Mucosa of descending colon (tissue), 3 donors: ENCODE measurements around the gene PLEKHA7. TPM values are rescaled to one million over a fixed set of nuclear protein-coding genes. Genes with fewer than 3 reads are reported as not detected.

Source experiments
- ATAC-seq: fragments of 200-7000 bp; cut with Tn5 transposase; one replicate; pipeline ENCODE4 v1.9.1; 2020; ENCODE audit warnings: mild to moderate bottlenecking, moderate library complexity
- DNase-seq, 3 donors: peaks; one replicate each; pipeline ENCODE4 v3.0.0-alpha.2; 2020
- H3K36me3 ChIP-seq: fragments of 200-600 bp; one replicate; pipeline ENCODE4 v1.8.0; 2021; ENCODE audit warnings: low read depth, mild to moderate bottlenecking
- H3K4me1 ChIP-seq: fragments of 200-600 bp; one replicate; pipeline ENCODE4 v1.8.0; 2021; ENCODE audit warnings: low read depth, mild to moderate bottlenecking
- H3K4me3 ChIP-seq: fragments of 200-600 bp; one replicate; pipeline ENCODE4 v1.8.0; 2021; ENCODE audit warnings: mild to moderate bottlenecking
- H3K9me3 ChIP-seq: fragments of 200-600 bp; one replicate; pipeline ENCODE4 v1.8.0; 2021; ENCODE audit warnings: mild to moderate bottlenecking
- intact Hi-C, 2 donors: fragments of 100-400 bp; cut with DNase I in 1 of 2; cut with micrococcal nuclease in 1 of 2; formaldehyde crosslinking; loops; one replicate each; pipeline versions ENCODE4 v1.11.0 to v1.11.1; 2022; cut with DNase I, micrococcal nuclease
- total RNA-seq, 3 donors: library from RNA; stranded (reverse); fragmentation: NEBNext Ultra II Directional in 2 of 3; extraction: Animal tissue kit (Norgen Biotek cat#: 25700) in 2 of 3; gene quantifications; one replicate each; pipeline versions ENCODE4 v1.2.1 to v1.2.4, GENCODE V29; 2021 to 2023
- TF ChIP-seq, protein P1 (sequence below): fragments of 200-600 bp; IDR thresholded peaks from one replicate; pipeline ENCODE4 v1.8.0; 2022; ENCODE audit warnings: antibody characterized with exemption, mild to moderate bottlenecking
- donor health status: DM: no; HTN: no; CAD: no; lungs with moderate emphysema.
- donor health status: DM: no; HTN: no; CAD: no.
- donor health status: DM: no; HTN: yes; CAD: no.

The PLEKHA7 gene
- total RNA-seq, 3 donors from 2014 or later, result 67.0 to 120 (median 99.6) TPM

DNA sequence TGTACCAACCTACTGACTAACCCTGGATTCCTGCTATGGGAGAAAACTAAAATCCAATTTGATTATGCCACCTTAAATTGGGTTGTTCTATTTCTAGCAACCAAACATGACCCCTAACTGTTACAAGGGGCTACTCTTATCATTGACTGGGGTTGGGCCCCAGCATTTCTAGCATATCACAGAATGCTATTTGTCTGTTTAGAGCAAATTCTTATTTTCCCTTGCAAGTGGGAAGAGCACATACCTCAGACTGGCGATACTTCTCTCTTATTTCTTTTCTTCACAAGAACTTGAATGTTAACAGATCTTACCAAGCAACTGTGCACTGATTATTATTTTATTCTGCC is 182.0 kb downstream of the PLEKHA7 start:
- Histone ChIP-seq H3K4me1 (no peaks in the 10 kb centered on the region), H3K9me3 (no peaks in the 10 kb centered on the region), H3K4me3 (no peak overlapping the region), H3K36me3 (no peaks in the 10 kb centered on the region)
- TF ChIP-seq, protein P1, sequence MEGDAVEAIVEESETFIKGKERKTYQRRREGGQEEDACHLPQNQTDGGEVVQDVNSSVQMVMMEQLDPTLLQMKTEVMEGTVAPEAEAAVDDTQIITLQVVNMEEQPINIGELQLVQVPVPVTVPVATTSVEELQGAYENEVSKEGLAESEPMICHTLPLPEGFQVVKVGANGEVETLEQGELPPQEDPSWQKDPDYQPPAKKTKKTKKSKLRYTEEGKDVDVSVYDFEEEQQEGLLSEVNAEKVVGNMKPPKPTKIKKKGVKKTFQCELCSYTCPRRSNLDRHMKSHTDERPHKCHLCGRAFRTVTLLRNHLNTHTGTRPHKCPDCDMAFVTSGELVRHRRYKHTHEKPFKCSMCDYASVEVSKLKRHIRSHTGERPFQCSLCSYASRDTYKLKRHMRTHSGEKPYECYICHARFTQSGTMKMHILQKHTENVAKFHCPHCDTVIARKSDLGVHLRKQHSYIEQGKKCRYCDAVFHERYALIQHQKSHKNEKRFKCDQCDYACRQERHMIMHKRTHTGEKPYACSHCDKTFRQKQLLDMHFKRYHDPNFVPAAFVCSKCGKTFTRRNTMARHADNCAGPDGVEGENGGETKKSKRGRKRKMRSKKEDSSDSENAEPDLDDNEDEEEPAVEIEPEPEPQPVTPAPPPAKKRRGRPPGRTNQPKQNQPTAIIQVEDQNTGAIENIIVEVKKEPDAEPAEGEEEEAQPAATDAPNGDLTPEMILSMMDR, result no peak
- ATAC-seq, result no peak
- intact Hi-C loops, result no loop called here
- no peak for DNase-seq

DNA sequence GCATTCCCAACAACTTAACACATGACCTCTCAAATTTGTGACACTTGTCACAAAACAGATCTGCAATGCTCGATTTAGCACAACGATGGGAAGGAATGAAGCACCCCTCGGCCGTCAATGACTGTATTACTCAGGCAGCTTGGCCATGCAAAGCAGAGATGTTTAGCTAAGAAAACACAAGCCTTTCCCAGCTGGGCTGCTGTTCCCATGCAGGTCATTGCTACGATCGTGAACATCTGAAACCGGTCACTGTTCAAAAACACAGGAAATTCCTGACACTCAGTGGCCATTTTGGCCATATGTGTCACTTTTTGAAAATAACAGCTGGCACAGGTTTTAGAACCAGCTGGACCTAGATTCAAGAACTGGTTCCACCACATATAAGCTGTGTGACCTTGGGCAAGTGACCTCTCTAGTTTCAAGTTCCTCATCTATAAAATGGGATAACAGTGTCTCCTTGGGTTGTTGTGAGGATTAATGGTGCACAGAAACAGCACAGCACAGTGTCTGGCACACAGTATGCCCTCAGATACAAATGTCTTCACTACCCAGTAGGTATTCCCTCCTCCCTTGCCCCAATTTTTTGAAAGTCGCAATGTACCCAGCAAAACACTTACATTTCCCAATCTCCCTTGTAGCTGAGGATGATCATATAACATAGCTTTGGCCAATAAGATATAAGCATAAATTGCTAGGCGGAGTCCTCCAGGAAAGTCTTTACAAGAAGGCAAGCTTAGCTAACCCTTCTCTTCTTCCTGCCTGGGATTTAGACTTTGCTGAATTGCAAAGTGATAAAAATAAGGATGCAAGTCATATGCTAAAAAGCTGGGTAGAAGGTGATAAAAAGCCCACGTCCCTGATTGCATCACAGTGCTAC is 182.7 kb downstream of the PLEKHA7 start:
- H3K4me1 ChIP-seq, result no peaks in the 10 kb centered on the region
- no peak overlapping the region for H3K4me3 ChIP-seq
- H3K9me3 ChIP-seq, result no peaks in the 10 kb centered on the region
- ATAC-seq (no peak), DNase-seq (no peak)
- TF ChIP-seq, protein P1, result no peak
- intact Hi-C loops, result no loop called here
- no peaks in the 10 kb centered on the region for H3K36me3 ChIP-seq

DNA sequence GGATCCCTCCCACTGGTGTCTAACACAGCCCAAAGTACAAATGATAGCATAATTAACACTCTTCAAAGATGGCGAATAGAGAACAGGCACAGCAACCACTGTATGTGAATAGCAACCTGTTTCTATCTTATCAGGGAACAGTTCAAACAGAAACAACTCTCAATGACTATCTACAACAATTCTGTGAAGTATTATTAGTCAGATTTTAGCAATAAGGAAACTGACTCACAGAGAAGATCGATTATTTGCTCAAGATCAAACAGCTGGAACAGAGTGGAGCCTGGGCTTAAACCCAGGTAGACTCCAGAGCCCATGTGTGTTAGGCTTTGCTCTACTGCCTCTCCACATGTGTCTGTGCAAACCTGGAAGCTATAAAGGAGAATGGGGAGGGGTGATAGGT is 187.1 kb downstream of the PLEKHA7 start:
- Histone ChIP-seq H3K4me1 (no peaks in the 10 kb centered on the region), H3K36me3 (no peaks in the 10 kb centered on the region), H3K4me3 (no peak overlapping the region), H3K9me3 (no peaks in the 10 kb centered on the region)
- intact Hi-C loops, result no loop called here
- ATAC-seq, result no peak
- DNase-seq, result no peak
- TF ChIP-seq, protein P1, result no peak

DNA sequence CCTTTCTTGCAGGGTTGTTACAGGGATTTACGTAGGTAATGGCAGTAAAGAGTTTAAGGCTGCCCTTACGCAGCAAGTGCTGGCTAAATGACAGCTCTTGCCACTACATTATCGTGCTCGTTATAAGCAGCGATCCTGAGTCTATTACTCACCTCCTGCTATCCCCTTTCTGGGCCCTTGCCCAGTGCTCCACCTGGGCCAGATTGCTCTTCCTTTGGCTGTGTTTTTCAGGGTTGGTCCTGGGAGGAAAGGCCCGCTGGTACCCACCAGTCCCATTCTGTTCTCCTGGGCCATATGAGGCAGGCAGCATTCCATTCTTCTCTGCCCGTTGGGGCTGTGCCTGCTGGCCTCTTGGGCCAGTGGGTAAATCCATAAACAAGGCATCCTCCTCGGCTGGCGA is 188.2 kb downstream of the PLEKHA7 start:
- Histone ChIP-seq H3K36me3 (no peaks in the 10 kb centered on the region), H3K9me3 (no peaks in the 10 kb centered on the region), H3K4me3 (no peak overlapping the region), H3K4me1 (no peaks in the 10 kb centered on the region)
- ATAC-seq (no peak), DNase-seq (no peak)
- TF ChIP-seq, protein P1, result no peak
- intact Hi-C loops, result no loop called here

DNA sequence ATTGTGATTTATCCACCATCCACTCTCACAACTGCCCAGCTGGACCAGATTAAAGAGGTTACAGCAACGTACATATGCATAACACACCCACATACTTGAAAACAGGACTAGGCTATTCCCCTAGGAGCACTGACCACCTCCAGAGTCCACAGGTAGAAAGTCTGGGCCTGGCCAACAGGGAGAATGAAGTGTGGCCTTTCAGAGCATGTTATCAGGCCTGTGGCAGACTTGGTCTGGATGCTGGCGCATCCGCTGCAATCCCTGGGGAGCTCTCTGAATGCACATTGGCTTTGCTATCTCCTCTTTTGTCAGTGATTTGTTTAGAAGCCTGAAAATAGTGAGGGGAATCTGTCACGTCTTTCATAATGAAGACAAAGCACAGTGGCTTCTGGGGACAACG is 189.1 kb downstream of the PLEKHA7 start:
- Histone ChIP-seq H3K36me3 (no peaks in the 10 kb centered on the region), H3K4me3 (no peak overlapping the region), H3K9me3 (no peaks in the 10 kb centered on the region), H3K4me1 (peaks cover 5% of the 10 kb centered on the region)
- DNase-seq (no peak), ATAC-seq (no peak)
- TF ChIP-seq, protein P1, result no peak
- intact Hi-C loops, result no loop called here
